Measurements from ENCODE around the gene ARHGAP23. TPM values are rescaled to one million over a fixed set of nuclear protein-coding genes. Genes with fewer than 3 reads are reported as not detected.
"Not testable (repeated sequence)": the region's sequence is repeated elsewhere in the genome, so short reads cannot be mapped to it uniquely, and the experiment has no call there.

The ARHGAP23 gene
- total and polyA plus RNA-seq, 2 donors (not counting 3 experiments of a cell fraction or from before 2014, with no cell fraction given), result 25.4 to 190 TPM

GRCh38 chr17:38492067-38493040 is 64.1 kb downstream of the ARHGAP23 start:
- dilution Hi-C loops (cut with MboI; ENCODE audit: extremely low pct_ligation_motif_present, low sequenced_read_pairs); POLR2A ChIA-PET; H3K9me1 ChIP-seq (replicated peaks; ENCODE audit: control insufficient read depth, extremely low read depth, insufficient read depth, low read length); H3K4me3 ChIP-seq (replicated peaks in 1 of 3; ENCODE audit: insufficient read depth in 1 of 3, low read depth in 1 of 3, low read length in 3 of 3); H2AFZ ChIP-seq (ENCODE audit: low read depth, low read length); FAIRE-seq; H3K27me3 ChIP-seq (ENCODE audit: control insufficient read depth in 2 of 2, insufficient read depth in 2 of 2, low read length in 2 of 2); H3K4me2 ChIP-seq (ENCODE audit: insufficient read depth, low read length); H3K9me3 ChIP-seq (replicated peaks; ENCODE audit: control insufficient read depth, insufficient read depth, low read length); H3K9ac ChIP-seq (replicated peaks; ENCODE audit: extremely low read depth, insufficient read depth, low read length); BruUV-seq (replicated peaks); H3K27ac ChIP-seq (ENCODE audit: insufficient read depth, low read depth, low read length); H4K20me1 ChIP-seq (replicated peaks; ENCODE audit: control insufficient read depth, extremely low read depth, insufficient read depth, low read length); H3K4me1 ChIP-seq (ENCODE audit: control insufficient read depth, extremely low read depth, insufficient read depth, low read length); H3K79me2 ChIP-seq (ENCODE audit: control insufficient read depth, insufficient read depth, low read length): not testable (repeated sequence)
- peaks cover 12 to 47% of the 10 kb centered on the region in 2 experiments for H3K36me3 ChIP-seq (ENCODE audit: control insufficient read depth in 2 of 2, extremely low read depth in 1 of 2, insufficient read depth in 2 of 2, low read length in 2 of 2)
- peak; percentile 68 to 79 for TF ChIP-seq CTCF (IDR thresholded peaks at IDR 0.05; ENCODE audit: extremely low read depth in 1 of 2, insufficient read depth in 1 of 2, low read depth in 1 of 2, low read length in 2 of 2)
- DNase-seq (ENCODE audit: low read depth, low spot score), result peak; percentile 86
- CTCF ChIA-PET, result interaction anchor here (1.0 to 1.6 kb wide), 3 partner anchors 69 to 175 kb away, joined by 3 to 7 read pairs (median 3); no protein-coding TSS in a partner anchor
- intact Hi-C loops (cut with micrococcal nuclease), result loop anchor here (1.0 to 5.0 kb wide), 3 partner anchors 70 to 175 kb away; partner anchors contain the start of gene SOCS7

GRCh38 chr17:38494152-38494551 is 65.9 kb downstream of the ARHGAP23 start:
- H4K20me1 ChIP-seq (replicated peaks; ENCODE audit: control insufficient read depth, extremely low read depth, insufficient read depth, low read length); H3K4me1 ChIP-seq (ENCODE audit: control insufficient read depth, extremely low read depth, insufficient read depth, low read length); H3K27me3 ChIP-seq (ENCODE audit: control insufficient read depth in 2 of 2, insufficient read depth in 2 of 2, low read length in 2 of 2); BruUV-seq (replicated peaks); H3K9me3 ChIP-seq (replicated peaks; ENCODE audit: control insufficient read depth, insufficient read depth, low read length); H3K9ac ChIP-seq (replicated peaks; ENCODE audit: extremely low read depth, insufficient read depth, low read length); dilution Hi-C loops (cut with MboI; ENCODE audit: extremely low pct_ligation_motif_present, low sequenced_read_pairs); H3K9me1 ChIP-seq (replicated peaks; ENCODE audit: control insufficient read depth, extremely low read depth, insufficient read depth, low read length); H3K4me2 ChIP-seq (ENCODE audit: insufficient read depth, low read length); H3K79me2 ChIP-seq (ENCODE audit: control insufficient read depth, insufficient read depth, low read length); FAIRE-seq; DNase-seq (ENCODE audit: low read depth, low spot score); CTCF ChIA-PET; H2AFZ ChIP-seq (ENCODE audit: low read depth, low read length); H3K4me3 ChIP-seq (replicated peaks in 1 of 3; ENCODE audit: insufficient read depth in 1 of 3, low read depth in 1 of 3, low read length in 3 of 3); H3K27ac ChIP-seq (ENCODE audit: insufficient read depth, low read depth, low read length); POLR2A ChIA-PET: not testable (repeated sequence)
- intact Hi-C loops (cut with micrococcal nuclease), result loop anchor here (5.0 kb wide), 1 partner anchor 142 kb away; the partner anchor contains the start of gene SOCS7
- peaks cover 12 to 61% of the 10 kb centered on the region in 2 experiments for H3K36me3 ChIP-seq (ENCODE audit: control insufficient read depth in 2 of 2, extremely low read depth in 1 of 2, insufficient read depth in 2 of 2, low read length in 2 of 2)

GRCh38 chr17:38497656-38498055 is 69.4 kb downstream of the ARHGAP23 start:
- intact Hi-C loops (cut with micrococcal nuclease); H3K9me3 ChIP-seq (replicated peaks; ENCODE audit: control insufficient read depth, insufficient read depth, low read length); H4K20me1 ChIP-seq (replicated peaks; ENCODE audit: control insufficient read depth, extremely low read depth, insufficient read depth, low read length); H3K79me2 ChIP-seq (ENCODE audit: control insufficient read depth, insufficient read depth, low read length); H3K9me1 ChIP-seq (replicated peaks; ENCODE audit: control insufficient read depth, extremely low read depth, insufficient read depth, low read length); H3K27ac ChIP-seq (ENCODE audit: insufficient read depth, low read depth, low read length); CTCF ChIA-PET; DNase-seq (ENCODE audit: low read depth, low spot score); H3K27me3 ChIP-seq (ENCODE audit: control insufficient read depth in 2 of 2, insufficient read depth in 2 of 2, low read length in 2 of 2); H3K9ac ChIP-seq (replicated peaks; ENCODE audit: extremely low read depth, insufficient read depth, low read length); BruUV-seq (replicated peaks); H3K4me2 ChIP-seq (ENCODE audit: insufficient read depth, low read length); POLR2A ChIA-PET; FAIRE-seq; H2AFZ ChIP-seq (ENCODE audit: low read depth, low read length); dilution Hi-C loops (cut with MboI; ENCODE audit: extremely low pct_ligation_motif_present, low sequenced_read_pairs); H3K4me1 ChIP-seq (ENCODE audit: control insufficient read depth, extremely low read depth, insufficient read depth, low read length); H3K4me3 ChIP-seq (replicated peaks in 1 of 3; ENCODE audit: insufficient read depth in 1 of 3, low read depth in 1 of 3, low read length in 3 of 3): not testable (repeated sequence)
- peaks cover 11 to 45% of the 10 kb centered on the region in 2 experiments for H3K36me3 ChIP-seq (ENCODE audit: control insufficient read depth in 2 of 2, extremely low read depth in 1 of 2, insufficient read depth in 2 of 2, low read length in 2 of 2)
